ENCODE results near the gene RARS2. TPM values are rescaled to one million over a fixed set of nuclear protein-coding genes. Genes with fewer than 3 reads are reported as not detected.
"Not testable (repeated sequence)": the region's sequence is repeated elsewhere in the genome, so short reads cannot be mapped to it uniquely, and the experiment has no call there.

Gene RARS2
- total and polyA plus RNA-seq, 2 experiments from 2014 or later, result 30.7 to 77.4 TPM

GRCh38 chr6:87630746-87631145 is 41.0 kb upstream of the RARS2 start:
- no peaks in the 10 kb centered on the region for H3K9me3 ChIP-seq (ENCODE audit: low read depth)
- no peaks in the 10 kb centered on the region for H3K27me3 ChIP-seq

GRCh38 chr6:87628881-87629280 is 39.1 kb upstream of the RARS2 start:
- no peak for TF ChIP-seq CTCF (IDR thresholded peaks at IDR 0.05; ENCODE audit: low read depth, low read length)
- DNase-seq (ENCODE audit: low read depth in 1 of 2, low spot score in 1 of 2), result peak; percentile 5 to 60
- Histone ChIP-seq H3K36me3 (no peaks in the 10 kb centered on the region), H3K27me3 (no peaks in the 10 kb centered on the region), H3K27ac (peak overlapping the region; percentile 88), H3K4me1 (ENCODE audit: low read depth) (peaks cover 30% of the 10 kb centered on the region), H3K4me3 (no peak overlapping the region), H3K9me3 (ENCODE audit: low read depth) (no peaks in the 10 kb centered on the region)

More at GRCh38 chr6:87630746-87631145, 41.0 kb upstream of the RARS2 start:
- Histone ChIP-seq H3K4me1 (ENCODE audit: low read depth) (peaks cover 30% of the 10 kb centered on the region), H3K36me3 (peaks cover 3% of the 10 kb centered on the region), H3K27ac (peak overlapping the region; percentile 88), H3K4me3 (no peak overlapping the region)
- DNase-seq (ENCODE audit: low read depth in 1 of 2, low spot score in 1 of 2), result no peak
- TF ChIP-seq CTCF (IDR thresholded peaks at IDR 0.05; ENCODE audit: low read depth, low read length), result no peak

- peaks cover 30% of the 10 kb centered on the region for H3K4me1 ChIP-seq (ENCODE audit: low read depth)
- no peak for TF ChIP-seq CTCF (IDR thresholded peaks at IDR 0.05; ENCODE audit: low read depth, low read length)
These were observed 38.6 kb upstream of the RARS2 start for GRCh38 chr6:87628424-87628823.

GRCh38 chr6:87623248-87623647 is 33.5 kb upstream of the RARS2 start:
- Histone ChIP-seq H3K9me3 (ENCODE audit: low read depth) (no peaks in the 10 kb centered on the region), H3K4me3 (no peak overlapping the region), H3K27me3 (no peaks in the 10 kb centered on the region), H3K4me1 (ENCODE audit: low read depth) (peaks cover 1% of the 10 kb centered on the region), H3K36me3 (peaks cover 8% of the 10 kb centered on the region), H3K27ac (peak overlapping the region; percentile 68)
- DNase-seq (ENCODE audit: low read depth in 1 of 2, low spot score in 1 of 2), result peak in 1 of 2 donors; percentile 61
- no peak for TF ChIP-seq CTCF (IDR thresholded peaks at IDR 0.05; ENCODE audit: low read depth, low read length)

More at GRCh38 chr6:87628424-87628823, 38.6 kb upstream of the RARS2 start:
- H3K27ac ChIP-seq, result peak overlapping the region; percentile 88
- H3K4me3 ChIP-seq, result no peak overlapping the region
- DNase-seq (ENCODE audit: low read depth in 1 of 2, low spot score in 1 of 2), result no peak
- H3K27me3 ChIP-seq, result no peaks in the 10 kb centered on the region
- H3K9me3 ChIP-seq (ENCODE audit: low read depth), result no peaks in the 10 kb centered on the region
- H3K36me3 ChIP-seq, result no peaks in the 10 kb centered on the region

- H3K36me3 ChIP-seq, result peaks cover 8% of the 10 kb centered on the region
- peak overlapping the region; percentile 24 for H3K27ac ChIP-seq
- H3K4me3 ChIP-seq, result no peak overlapping the region
- H3K27me3 ChIP-seq, result no peaks in the 10 kb centered on the region
- H3K9me3 ChIP-seq (ENCODE audit: low read depth), result no peaks in the 10 kb centered on the region
- DNase-seq (ENCODE audit: low read depth in 1 of 2, low spot score in 1 of 2), result no peak
- H3K4me1 ChIP-seq (ENCODE audit: low read depth), result no peaks in the 10 kb centered on the region
- no peak for TF ChIP-seq CTCF (IDR thresholded peaks at IDR 0.05; ENCODE audit: low read depth, low read length)
These were observed 28.7 kb upstream of the RARS2 start for GRCh38 chr6:87618531-87618930.

- H3K4me1 ChIP-seq (ENCODE audit: low read depth), result no peaks in the 10 kb centered on the region
- no peaks in the 10 kb centered on the region for H3K9me3 ChIP-seq (ENCODE audit: low read depth)
- no peak for DNase-seq (ENCODE audit: low read depth in 1 of 2, low spot score in 1 of 2)
- no peak overlapping the region for H3K4me3 ChIP-seq
- TF ChIP-seq CTCF (IDR thresholded peaks at IDR 0.05; ENCODE audit: low read depth, low read length), result no peak
- H3K36me3 ChIP-seq, result peaks cover 15% of the 10 kb centered on the region
- H3K27ac ChIP-seq, result no peak overlapping the region
- H3K27me3 ChIP-seq, result no peaks in the 10 kb centered on the region
These were observed 27.6 kb upstream of the RARS2 start for GRCh38 chr6:87617405-87617804.

GRCh38 chr6:87613018-87613417 is 23.2 kb upstream of the RARS2 start:
- not testable (repeated sequence) for H3K27ac ChIP-seq; DNase-seq (ENCODE audit: low read depth in 1 of 2, low spot score in 1 of 2); H3K4me3 ChIP-seq; H3K4me1 ChIP-seq (ENCODE audit: low read depth); H3K27me3 ChIP-seq; H3K9me3 ChIP-seq (ENCODE audit: low read depth)
- peaks cover 15% of the 10 kb centered on the region for H3K36me3 ChIP-seq
